Kasumi-1 (cell line): ENCODE data around the gene AKT2.

Experiments
- DNase-seq, 2 experiments: peaks; one replicate each; lab custom pipeline; 2025; lab: John Stamatoyannopoulos, UW

AKT2 gene

DNA sequence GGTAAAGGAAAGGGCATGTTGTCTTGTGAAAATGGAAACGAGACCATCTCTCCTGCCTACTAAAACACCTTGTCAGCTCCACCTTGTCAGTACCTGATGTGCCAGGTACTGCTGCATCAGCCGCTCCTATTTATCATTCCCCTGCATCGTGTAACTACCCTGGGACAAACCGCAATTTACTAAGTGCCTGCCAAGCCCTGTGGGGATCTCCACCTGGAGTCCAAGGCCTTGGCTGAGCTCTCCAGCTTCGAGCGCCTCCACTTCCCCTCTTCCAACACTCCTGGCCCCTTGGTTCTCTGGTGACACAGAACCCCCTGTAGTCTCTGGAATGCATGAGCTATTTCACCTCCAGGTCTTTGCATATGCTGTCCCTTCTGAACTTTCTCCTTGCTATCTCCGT is 32.8 kb downstream of the AKT2 start:
- DNase-seq = no peak

DNA sequence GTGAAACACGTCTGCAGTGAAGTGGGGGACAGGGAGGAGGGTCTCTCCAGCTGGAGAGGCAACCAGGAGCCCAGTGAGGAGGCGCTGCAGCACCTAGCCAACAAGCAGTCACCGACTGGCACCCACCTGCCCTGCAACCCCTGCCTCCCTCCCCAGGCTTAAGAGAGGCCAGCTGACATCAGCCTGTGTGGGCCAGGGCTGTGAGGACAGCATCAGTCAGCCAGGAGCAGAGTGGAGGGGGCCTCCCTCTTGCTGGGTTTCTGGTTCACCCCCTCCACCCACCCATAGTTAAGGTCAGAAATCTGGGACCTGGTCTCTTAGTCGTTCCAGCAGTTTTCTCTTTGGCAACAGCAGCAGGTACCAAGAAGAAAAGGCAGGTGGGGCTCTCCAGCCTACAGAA is 33.2 kb downstream of the AKT2 start:
- no peak for DNase-seq

DNA sequence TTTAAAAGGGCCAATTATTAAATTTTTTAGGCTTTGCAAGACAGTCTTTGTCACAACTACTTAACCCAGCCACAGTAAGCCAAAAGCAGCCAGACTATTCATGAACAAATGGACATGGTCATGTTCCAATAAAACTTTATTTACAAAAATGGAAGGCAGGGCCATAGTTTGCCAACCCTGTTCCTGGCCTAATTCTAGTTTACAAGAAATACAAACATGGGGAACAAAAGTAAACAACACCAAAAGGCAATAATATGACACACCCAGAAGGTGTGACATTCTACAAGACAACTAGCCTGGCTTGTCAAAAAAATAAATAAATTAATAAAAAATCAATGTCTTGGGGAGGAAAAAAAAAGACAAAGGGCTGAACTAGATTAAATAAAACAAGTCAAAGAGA is 33.9 kb downstream of the AKT2 start:
- no peak for DNase-seq

DNA sequence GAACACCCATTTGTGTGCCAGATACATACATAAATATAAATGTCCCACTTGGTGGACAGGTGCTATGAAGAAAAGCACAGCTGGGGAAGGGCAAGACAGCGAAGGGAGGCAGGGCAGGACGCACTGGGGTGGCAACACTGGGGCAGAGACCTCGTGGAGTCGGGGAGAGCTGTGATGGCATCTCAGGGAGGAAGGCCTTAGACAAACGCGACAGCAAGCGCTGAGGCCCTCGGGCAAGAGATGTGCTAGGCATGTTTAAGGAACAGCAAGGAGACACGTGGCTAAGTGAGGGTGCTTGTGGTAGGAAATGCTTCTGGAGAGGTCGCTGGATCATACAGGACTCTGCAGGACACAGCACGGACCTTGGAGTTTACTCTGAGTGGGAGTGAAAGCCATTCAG is 35.4 kb downstream of the AKT2 start:
- no peak for DNase-seq

DNA sequence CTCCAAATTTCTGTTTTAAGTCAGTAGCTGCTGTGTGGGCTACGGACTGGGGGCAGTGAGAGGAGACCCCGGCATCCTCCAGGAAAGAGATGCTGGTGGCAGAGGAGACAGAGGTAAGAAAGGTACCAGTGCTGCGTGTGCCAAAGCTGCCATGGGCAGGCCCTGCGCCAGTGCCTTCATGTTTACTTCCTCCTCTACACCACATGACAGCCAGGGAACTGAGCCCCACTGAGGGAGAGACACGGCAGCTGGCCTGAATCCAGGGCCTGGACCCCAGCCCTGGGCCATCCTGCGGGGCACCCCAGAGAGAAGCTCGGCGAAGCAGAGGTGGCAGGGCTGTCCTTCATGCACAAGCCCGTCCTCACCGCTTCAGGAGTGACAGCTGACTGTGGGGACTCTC is 35.9 kb downstream of the AKT2 start:
- DNase-seq = no peak

DNA sequence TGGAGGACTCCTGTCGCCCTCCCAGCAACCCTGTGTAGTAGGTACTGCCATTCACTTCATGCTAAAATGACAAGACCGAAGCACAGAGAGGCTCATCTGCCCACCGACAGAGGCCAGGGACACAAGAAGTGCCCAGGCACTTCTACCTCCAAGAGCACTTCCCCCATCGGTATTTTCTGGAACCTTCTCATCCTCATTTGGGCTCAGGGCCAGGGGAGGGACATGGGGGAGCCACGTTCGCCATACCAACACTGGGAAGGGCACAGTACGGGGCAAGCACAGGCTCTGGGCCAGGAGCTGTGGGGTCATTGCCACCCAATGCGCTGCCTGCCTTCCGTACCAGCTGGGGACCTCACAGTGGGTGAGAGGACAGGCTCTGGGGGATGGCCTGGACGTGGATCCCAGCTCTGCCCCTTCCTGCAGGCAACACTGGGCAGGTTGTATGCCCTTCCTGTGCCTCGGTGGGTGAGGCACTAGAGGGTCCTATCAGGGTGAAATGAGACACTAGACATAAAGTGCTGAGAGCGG is 37.3 kb downstream of the AKT2 start:
- no peak for DNase-seq

DNA sequence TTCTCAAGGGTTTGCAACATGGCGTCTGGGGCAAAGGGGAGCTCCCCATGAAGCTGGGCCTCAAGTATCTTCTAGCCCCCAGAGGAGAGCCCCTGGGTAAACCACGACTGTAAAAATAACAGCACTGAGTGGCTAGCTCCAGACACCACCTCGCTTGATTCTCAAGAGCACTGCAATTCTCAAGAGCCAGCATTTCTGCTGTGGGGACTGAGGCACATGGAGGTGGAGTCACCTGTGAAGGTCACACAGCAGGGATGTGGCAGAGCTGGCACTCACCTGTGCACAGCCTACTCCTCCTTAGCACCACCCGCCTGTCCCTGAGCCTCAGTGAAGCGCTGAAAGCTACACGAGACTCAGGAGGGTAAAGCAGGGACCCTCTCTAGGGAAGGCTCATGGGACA is 38.0 kb downstream of the AKT2 start:
- no peak for DNase-seq

DNA sequence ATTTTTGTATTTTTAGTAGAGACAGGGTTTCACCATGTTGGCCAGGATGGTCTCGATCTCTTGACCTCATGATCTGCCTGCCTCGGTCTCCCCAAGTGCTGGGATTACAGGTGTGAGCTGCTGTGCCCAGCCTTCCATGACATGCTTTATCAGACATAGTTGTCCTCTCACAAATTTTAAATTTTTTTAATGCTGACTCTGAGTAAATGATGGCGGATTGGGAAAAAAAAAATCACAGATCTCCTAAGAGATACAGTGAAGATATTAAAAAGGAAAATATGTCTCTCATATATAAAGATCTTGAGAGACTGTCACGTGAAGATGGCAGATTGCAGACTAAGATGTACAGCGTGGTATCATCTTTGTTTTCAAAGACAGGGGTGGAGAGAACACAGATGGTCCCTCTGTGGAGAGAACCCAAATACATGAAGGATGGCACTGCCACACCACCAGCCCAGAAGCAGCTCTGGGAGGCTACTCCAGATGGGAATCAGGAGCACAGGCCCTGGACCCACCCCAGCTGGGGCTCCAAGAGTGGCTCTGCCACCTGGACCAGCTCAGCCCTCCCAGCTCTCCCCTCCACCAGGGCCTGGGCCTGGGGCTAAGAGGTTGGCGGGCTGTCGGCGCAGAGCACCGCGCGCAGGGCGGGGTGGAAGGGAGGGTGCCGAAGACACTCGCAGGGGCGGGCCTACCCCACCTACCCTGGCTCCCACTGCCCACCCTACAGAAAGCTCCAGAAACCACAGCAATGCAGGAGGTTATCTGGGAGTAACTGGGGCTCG is 38.7 kb downstream of the AKT2 start:
- DNase-seq = no peak

DNA sequence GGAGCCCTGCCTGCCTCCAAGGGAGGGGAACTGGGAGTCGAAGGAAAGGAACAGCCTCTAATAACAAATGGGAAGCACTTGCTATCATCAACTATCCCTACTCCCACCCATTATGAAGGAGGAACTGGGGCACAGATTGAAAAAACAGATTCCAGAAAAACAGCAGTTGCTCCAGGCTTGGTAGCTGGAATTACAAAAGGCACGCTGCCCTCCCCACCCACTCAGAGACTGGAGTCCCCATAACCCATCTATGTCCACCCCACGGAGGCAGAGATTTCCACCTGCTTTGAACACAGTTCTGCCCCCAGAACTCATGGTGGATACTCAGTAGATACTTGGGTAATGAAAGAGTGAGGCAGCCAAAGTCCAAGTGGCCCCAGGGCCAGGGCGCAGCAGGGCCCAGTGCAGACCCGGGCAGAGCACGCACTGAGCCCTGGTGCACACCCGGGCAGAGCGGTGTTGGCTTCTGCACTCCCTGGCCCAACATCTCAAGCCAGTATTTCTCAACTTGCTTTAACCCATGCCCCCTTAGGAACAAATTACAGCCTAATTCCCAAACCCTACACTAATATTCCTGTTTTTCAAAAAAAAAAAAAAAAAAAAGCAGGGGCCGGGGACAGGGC is 39.5 kb downstream of the AKT2 start:
- no peak for DNase-seq

DNA sequence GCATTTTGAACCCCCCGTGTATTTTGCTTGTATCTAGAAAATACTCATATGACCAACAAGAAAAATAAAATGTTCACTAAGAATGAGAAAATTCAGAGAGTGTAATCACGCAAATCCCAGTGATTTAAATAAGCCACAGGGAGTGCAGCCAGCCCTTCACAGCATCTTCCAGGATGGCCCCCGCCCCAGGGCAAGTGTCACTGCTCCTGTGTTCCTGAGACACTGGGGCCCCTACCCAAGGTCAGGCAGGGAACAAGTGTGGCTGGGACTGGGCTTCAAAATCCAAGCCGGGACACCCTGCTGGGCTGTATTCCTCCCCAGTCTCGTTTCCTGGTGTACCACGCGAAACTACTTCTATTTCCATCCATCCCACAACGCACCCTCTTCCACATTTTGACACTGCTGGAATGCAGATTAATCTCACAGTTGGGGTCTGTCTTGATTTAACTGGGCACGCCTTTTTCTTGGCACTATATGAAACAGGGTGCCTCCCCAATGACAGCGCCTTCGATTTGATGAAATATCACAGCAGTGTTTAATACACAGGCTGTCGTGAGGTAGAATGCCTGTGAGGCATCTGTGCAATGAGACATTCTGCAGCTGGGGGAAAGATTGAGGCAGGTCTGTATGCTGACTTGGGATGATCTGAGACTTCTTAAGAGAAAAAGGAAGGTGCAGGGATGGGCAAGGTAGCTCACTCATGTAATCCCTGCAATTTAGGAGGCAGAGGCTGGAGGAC is 40.4 kb downstream of the AKT2 start:
- DNase-seq = no peak

DNA sequence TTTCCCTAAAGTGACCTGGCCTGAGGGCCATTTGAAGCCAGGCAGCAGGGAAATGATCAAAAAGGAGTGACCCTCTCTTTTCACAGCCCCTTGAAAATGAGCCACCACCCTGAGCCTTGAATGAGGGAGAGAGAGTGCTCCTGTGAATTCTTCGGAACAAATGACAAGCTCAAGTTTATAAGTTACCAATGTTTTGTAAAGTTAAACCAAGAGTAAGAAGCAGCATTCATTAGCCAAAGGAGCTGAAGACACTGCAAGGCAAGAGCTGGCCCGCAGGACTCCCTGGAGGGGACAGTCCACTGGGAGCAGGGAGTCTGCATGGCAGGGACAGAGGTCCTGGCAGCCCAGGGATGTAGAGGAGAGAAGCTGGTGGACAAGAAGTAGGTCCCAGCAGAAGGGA is 42.0 kb downstream of the AKT2 start:
- no peak for DNase-seq

DNA sequence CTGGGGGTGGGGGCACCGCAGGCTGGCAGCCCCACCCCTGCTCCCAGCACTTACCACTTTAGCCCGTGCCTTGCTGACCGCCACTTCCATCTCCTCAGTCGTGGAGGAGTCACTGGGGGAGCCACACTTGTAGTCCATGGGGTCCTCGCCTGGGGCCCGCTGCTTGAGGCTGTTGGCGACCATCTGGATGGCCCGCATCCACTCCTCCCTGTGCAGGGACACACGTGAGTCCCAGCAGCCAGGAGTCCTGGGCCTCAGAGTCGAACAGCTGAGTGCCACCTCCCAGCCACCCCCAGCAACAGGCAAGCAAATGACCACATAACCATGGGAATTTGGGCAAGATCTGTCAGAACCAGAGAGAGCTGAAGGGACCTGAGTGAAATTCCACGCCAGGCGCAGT is 42.7 kb downstream of the AKT2 start:
- no peak for DNase-seq

DNA sequence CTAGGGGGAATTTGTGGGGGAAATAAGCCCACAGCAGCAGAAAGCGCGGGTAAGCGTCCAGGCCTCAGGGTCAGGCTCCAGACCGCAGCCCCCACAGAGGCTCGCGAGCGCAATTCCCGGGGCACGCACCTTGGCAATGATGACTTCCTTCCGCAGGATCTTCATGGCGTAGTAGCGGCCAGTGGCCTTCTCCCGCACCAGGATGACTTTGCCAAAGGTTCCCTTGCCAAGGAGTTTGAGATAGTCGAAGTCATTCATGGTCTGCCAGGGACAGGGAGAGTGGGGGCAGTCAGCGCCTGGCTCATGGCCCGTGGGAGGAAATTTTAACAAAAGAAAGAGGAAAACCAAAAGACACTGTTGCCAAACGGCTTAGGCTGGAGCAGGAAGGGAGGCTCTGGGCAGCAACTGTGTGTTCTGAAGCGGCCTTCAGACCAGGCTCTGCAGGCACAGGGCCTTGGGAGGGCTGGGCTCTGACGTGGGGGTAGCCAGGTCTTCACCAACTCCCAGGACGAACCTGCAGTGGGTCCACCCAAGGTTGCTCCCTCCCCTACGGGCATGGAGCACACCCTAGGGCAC is 43.2 kb downstream of the AKT2 start:
- peak in 1 of 2 experiments; percentile 5 for DNase-seq

DNA sequence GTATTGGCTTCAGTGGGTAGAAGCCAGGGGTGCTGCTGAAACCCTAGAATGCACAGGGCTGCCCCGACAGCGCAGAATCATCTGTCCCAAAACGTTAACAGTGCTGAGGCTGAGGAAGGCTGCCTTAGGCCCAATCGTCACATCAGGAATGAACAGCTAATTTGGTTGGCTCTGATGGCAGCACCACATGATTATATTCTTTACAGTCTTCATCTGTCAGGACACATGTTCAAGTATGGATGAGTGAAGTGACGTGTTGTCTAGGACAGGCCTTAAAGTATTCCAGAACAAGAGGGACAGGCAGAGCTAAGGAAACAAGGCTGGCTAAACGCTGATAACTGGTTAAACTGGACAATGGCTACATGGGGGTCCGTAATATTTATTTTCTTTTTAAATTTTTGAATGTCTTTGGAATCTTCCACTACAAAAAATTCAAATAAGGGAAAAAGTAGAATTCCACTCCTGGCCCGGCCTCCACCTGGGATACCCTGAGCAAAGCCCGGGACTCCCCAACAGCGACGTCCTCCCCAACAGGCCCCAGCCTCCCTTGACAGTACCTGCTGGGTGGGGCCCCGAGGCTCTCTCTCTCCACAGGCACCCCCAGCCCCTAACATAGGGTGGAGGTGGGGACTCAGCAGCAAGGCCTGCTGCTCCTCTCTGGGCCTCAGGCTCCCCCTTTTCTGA is 43.9 kb downstream of the AKT2 start:
- no peak for DNase-seq

DNA sequence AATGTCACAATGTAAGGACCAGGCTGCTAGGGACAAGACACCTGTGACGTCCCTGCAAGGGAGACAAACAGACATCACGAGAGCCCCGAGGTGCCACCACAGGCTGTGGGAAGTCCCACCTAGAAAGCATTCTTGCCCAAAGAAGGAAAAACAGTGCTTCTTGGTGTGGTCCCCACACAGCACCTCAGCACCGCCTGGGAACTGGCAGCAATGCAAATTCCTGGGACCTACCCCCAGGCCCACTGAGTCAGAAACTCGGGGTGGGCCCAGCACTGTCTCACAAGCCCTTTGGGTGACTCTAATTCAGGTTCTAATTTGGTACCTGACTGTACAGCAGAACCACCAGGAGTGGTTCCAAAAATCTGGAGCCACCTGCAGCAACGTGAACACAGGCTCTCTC is 44.8 kb downstream of the AKT2 start:
- no peak for DNase-seq

DNA sequence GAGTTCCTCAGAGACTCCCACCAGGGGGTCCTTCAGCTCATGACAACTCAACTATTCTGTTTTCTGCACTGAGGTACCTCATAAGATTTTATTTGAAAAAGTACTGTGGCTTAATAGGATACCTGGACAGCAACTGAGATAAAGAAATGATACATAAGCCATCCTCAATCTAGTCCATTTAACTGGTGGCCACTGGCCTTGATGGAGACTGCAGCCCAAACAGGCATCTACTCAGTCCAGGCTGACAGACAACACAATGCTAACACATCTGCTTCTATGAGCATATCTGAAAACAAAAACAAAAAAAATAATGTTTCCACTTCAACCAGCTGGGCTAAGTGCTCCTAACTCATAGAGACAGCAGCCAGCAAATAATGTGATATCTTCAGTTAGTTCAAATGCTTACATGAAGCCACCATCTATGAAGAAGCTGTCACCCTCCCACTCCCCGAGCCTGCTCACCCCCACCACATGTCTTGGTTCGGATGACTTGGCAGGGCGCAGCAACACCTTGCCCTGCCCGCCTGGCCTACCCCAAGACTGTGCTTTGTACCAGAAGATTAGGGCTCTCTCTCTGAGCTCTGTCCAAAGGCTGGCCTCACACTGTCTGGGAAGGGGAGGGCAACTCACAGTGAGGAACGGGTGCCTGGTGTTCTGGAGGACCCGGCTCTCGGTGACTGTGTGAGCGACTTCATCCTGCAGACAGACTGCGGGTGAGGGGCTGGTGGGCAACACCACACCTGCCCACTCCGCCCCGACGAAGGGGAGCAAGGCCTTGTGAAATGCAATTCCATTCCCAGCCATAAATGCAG is 45.5 kb downstream of the AKT2 start:
- no peak for DNase-seq

DNA sequence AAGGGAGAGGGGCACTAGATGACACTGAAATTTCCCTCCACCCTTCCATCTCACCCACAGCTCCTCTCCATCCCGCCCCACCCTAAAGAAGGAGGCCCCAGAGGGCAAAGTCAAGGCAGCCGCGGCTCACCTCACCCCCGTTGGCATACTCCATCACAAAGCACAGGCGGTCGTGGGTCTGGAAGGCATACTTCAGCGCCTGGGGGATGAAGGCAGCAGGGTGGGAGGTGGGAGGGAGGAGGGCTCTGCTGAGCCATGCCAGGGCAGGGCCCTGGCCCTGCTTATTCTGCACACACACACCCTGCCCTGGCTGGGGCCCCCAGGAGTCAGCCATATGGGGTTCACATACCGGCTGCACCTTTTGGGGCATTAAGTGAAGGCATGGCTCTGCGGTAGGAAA is 46.4 kb downstream of the AKT2 start:
- DNase-seq = no peak

DNA sequence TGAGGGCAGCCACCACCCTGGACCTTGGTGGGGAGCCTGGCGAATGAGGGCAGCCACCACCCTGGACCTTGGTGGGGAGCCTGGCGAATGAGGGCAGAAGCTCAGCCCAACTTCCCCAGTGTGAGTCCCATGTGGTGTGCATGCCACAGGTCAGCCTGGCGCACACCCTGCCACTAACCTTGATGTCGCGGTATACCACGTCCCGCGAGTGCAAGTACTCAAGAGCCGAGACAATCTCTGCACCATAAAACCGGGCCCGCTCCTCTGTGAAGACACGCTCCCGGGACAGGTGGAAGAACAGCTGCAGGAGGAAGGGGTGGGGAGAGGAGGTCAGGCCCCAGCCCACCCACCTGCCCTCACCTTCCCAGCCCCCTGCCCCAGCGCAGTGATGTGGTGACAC is 47.4 kb downstream of the AKT2 start:
- DNase-seq = no peak

DNA sequence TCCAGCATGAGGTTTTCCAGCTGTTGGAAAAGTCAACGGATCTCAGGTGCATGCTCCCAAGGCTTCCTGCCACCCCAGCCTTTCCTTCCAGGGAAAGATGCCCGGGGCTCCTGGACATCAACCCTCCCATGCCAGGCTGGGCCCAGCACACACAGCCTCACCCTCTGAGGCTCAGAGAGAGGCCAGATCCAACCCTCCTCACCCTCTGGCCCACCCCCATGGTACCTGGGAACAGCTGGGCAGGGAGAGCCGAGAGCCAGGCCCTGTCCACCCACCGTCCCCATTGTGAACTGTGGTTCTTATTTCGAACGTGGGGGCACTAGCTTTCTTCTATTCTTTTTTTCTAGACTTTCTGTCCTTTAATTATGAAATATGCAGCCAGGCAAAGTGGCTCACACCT is 48.8 kb downstream of the AKT2 start:
- no peak for DNase-seq

DNA sequence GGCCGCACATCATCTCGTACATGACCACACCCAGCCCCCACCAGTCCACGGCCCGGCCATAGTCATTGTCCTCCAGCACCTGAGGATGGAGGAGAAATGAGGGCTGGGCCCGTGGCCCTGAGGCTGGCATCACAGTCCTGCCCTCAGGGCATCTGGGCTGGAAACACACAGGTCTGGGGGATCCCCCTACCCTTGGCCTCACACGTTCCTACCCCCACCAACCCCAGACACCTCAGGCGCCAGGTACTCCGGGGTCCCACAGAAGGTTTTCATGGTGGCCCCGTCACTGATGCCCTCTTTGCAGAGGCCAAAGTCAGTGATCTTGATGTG is 49.2 kb downstream of the AKT2 start:
- DNase-seq = no peak

DNA sequence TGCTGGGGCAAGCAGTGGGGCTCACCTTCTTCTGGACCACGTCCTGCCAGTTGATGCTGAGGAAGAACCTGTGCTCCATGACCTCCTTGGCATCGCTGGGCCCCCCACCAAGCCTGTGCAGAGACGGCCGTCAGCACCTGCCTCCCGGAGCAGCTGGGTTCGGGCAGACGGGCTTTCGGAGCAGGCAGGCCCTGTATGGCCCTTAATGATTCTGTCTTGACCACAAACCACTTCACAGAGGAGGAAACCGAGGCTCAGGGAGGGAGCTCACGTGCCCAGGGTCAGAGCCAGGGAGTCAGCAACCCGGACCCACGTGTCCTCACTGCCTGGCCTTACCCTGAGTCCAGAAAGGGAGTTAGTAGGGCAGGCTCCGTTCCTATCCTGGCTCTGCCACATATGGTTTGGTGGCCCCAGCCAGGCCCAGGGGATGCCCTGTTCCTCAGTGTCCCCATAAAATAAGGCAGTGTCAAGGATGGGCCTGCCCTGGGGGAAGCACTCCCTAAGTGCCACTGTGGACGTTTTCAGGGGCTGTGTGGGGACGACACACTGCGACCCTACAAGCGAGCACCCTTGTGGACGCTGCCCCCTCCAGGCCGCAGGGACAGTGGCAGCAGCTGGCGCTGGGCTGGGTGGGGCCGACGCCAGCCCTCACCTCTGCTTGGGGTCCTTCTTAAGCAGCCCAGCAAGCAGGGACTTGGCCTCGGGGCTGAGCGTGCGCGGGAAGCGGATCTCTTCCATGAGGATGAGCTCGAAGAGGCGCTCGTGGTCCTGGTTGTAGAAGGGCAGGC is 49.7 kb downstream of the AKT2 start:
- DNase-seq = no peak
